ENCODE measurements around the gene LRRC8E. TPM values are rescaled to one million over a fixed set of nuclear protein-coding genes. Genes with fewer than 3 reads are reported as not detected.
A peak's percentile ranks its signal among the peaks of the same experiment; 100 is the strongest.
"Not testable (repeated sequence)": the region's sequence is repeated elsewhere in the genome, so short reads cannot be mapped to it uniquely, and the experiment has no call there.

The LRRC8E gene
- total RNA-seq, 1 experiment from 2014 or later, result 0.08 TPM

DNA sequence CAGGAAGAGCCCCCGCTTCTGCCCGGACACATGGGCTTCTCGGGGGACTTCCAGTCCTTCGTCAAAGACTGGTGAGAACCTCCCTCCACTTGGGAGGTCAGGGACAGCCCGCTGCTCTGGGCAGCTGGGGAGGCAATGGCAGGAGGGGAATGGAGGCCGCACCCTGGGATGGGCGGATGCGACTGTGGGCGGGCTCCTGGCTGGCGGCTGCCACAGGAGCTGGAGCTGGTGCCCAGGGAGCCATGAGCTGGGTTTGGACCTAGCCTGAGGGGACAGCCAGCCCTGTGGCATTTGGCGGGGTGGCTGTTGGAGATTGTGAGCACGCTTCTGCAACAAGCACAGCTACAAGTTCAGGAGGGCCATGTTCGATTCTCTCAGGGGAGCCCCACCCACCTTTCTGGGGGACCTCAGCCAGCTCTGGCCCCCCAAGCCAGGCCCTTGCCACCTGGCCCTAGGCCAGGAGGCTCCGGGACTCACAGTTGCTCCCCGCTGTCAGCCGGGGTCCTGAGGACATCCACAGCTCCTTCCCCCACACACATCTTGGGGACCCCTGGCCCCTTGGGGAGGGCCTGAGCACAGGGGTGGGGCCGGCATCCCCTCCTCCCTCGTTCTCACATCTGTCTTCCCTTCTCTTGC is 23.3 kb downstream of the LRRC8E start:
- no peak for DNase-seq (ENCODE audit: low read depth, low spot score)
- in situ Hi-C loops (cut with HindIII; ENCODE audit: low pct_unique_long_range_greater_than_20kb, low sequenced_read_pairs), result no loop called here

DNA sequence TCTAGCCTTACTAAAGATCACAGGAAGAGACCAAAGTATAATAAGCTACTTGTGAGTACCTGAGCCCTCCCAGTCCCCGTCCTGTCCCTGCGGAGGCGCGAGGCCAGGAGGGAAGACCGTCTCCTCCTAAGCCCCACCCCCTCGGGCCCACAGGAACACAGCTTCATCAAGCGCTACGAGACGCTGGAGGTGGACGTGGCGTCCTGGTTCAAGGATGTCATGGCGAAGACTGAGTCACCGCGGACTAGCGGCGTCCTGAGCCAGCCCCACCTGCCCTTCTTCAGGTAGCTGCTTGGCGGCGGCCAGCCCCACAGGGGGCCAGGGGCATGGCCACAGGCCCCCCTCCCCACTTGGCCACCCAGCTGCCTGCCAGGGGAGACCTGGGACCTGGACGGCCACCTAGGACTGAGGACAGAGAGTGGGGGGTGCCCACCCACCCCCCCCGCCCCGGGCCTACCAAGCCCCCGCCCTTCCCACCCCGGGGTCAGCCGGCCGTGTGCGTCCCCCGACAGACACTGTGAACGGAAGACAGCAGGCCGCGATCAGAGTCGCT is 23.9 kb downstream of the LRRC8E start:
- DNase-seq (ENCODE audit: low read depth, low spot score), result no peak
- in situ Hi-C loops (cut with HindIII; ENCODE audit: low pct_unique_long_range_greater_than_20kb, low sequenced_read_pairs), result no loop called here

DNA sequence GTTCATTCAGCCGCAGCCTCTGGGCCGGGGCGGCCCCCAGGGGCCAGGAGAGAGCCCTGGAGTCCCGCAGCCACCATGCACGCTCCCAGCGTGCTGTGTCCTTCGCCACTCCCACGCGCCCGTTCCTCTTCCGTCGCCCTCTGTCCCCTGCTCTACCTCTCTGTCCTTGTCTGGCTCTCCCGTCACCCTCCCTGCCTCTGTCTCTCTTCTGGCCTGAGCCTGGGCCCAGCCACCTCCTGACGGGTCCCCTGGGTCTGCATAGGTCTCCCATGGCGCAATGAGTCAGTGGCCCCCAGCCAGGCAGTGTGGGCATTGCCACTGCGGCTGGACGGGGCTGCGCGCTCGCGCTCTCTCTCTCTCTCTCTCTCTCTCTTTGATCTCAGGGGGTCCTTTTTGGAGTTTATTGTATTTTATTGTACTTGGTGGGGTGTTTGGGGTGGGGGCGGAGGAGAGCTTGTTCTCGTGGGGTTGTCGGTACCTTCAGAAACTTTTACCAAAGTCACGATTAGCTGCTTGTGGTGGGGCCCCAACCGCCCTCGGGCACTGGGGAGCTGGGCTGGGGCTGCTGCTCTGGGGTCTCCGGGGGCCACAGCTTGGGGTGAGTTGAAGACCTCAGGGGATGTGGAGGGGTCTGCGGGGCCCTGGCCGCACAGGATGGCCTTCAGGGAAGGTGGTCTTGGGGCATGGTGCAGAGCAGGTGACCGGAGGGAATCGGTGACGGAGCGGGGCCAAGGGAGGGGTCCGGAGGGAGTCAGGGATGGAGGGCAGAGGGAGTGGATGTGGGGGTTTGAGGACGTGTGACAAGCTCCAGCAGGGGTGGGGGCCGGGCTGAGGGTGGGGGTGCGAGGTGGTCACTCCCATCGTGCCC is 24.6 kb downstream of the LRRC8E start:
- no peak for DNase-seq (ENCODE audit: low read depth, low spot score)
- in situ Hi-C loops (cut with HindIII; ENCODE audit: low pct_unique_long_range_greater_than_20kb, low sequenced_read_pairs), result no loop called here

DNA sequence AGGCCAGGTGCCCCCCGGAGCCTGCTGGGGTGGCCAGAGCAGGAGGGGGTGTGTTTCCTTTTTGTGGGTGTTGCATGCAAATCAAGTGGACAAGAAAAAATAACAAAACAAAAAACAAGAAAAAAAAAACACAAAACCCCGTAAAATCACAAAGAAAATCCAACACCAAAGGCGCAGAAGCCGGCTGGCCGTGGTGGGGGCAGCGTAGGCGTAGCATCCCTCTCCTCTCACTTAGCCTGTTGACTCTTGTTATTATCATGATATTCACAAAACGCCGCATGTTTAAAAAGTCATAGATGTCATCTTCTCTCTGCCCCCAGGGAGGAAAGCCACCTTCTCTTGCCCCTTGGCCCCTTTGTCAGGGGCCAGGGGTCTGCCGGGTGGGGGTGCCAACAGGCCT is 25.3 kb downstream of the LRRC8E start:
- in situ Hi-C loops (cut with HindIII; ENCODE audit: low pct_unique_long_range_greater_than_20kb, low sequenced_read_pairs), result no loop called here
- no peak for DNase-seq (ENCODE audit: low read depth, low spot score)

DNA sequence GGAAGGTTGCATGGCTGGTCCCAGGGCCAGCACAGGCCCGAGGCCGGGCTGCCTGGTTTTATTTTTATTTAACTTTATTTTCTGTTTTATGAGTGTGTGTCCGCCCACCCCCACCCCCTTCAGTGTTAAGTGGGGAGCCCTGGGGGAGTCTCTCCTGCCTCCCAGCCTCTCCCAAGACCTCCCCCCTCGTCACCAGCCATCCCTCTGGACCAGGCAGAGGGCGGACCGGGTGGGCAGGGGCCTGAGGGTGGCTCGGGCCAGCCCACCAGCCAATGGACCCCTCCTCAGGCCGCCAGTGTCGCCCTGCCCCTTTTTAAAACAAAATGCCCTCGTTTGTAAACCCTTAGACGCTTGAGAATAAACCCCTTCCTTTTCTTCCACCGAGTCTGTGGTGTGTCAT is 25.8 kb downstream of the LRRC8E start:
- DNase-seq (ENCODE audit: low read depth, low spot score), result no peak
- in situ Hi-C loops (cut with HindIII; ENCODE audit: low pct_unique_long_range_greater_than_20kb, low sequenced_read_pairs), result no loop called here

DNA sequence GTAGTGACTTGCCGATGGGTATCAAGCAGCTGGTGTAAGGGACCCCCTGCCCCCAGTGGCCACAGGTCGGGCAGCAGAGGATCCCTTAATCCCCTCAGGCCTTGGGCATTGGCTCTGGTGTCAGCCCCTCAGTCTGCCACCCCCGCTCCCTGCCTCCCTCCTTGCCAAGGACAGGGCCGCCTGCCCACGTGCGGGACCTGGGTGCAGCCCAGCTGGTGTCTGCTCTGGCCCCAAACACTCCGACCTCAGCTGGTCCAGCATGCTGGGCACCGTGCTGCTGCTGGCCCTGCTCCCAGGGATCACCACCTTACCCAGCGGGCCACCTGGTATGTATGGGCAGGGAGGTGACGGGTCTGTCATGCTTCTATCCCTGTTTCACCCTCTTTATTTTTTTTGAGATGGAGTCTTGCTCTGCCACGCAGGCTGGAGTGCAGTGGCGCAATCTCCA is 26.3 kb downstream of the LRRC8E start, which contains the start of gene TGFBR3L:
Gene TGFBR3L, plus strand, starts transcription at position 233 of the 448 bp plus-strand sequence.
- in situ Hi-C loops (cut with HindIII; ENCODE audit: low pct_unique_long_range_greater_than_20kb, low sequenced_read_pairs), result no loop called here
- no peak for DNase-seq (ENCODE audit: low read depth, low spot score)

DNA sequence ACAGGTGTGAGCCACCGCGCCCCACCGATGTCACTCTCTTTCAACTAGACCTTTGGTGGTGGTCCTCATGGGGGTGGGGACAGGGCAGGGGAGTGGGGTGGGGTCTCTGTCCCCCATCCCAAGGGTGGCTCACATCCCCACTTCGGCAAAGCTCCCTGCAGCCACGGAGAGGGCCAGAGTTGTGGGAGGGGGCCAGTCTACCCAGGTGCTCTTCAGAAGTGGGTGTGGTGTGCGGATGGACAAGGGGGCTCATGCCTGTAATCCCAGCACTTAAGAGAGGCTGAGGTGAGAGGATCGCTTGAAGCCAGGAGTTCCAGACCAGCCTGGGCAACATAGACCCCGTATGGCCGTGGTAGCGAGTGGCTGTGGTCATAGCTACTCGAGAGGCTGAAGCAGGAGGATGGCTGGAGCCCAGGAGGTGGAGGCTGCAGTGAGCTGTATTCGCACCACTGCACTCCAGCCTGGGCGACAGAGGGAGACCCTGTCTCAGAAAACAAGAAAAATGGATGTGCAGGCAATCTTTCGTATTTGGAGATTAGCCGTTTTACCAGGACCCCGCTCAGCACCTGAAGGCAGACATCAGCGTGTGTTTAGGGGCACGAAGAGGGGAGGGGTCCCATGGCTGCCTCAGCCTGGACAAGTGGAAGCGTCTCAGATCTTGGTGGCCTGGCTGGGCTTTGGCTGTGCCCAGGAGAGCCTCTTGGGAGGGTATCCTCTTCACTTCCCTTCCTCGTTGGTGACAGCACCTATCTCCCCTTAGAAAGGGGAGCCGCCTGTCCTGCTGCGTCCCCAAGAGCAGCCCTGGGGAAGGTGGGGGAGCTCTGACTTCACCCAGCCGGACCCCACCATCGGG is 27.2 kb downstream of the LRRC8E start:
- in situ Hi-C loops (cut with HindIII; ENCODE audit: low pct_unique_long_range_greater_than_20kb, low sequenced_read_pairs), result no loop called here

DNA sequence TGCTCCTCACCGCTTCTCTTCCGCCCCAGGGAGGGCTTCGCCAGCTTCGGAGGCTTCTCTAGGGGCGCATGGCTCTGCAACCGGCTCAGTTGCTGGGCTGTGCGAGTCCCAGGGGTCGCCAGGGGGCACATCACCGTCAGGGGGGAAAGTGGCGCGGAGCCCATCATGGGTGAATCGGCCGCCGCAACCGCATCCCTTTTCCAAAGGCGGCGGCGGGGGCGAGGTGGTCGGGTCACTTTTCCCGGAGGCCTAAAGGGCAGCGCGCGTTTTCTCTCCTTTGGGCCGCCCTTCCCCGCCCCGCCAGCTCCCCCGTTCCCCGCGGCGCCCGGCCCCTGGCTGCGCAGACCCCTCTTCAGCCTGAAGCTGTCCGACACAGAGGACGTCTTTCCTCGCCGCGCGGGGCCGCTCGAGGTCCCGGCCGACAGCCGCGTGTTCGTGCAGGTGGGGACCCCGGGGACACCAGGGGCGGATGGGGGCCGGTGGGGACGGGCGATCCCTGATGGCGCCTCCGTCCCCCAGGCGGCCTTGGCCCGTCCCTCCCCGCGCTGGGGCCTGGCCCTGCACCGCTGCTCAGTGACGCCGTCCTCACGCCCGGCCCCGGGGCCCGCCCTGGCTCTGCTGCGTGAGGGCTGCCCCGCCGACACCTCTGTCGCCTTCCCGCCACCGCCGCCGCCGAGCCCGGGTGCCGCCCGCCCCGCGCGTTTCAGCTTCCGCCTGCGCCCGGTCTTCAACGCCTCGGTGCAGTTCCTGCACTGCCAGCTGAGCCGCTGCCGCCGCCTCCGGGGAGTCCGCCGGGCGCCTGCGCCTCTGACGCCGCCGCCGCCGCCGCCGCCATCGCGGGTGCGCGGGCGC is 28.0 kb downstream of the LRRC8E start:
- no peak for DNase-seq (ENCODE audit: low read depth, low spot score)
- in situ Hi-C loops (cut with HindIII; ENCODE audit: low pct_unique_long_range_greater_than_20kb, low sequenced_read_pairs), result no loop called here

More for the DNA sequence above, 27.2 kb downstream of the LRRC8E start:
- no peak for DNase-seq (ENCODE audit: low read depth, low spot score)

DNA sequence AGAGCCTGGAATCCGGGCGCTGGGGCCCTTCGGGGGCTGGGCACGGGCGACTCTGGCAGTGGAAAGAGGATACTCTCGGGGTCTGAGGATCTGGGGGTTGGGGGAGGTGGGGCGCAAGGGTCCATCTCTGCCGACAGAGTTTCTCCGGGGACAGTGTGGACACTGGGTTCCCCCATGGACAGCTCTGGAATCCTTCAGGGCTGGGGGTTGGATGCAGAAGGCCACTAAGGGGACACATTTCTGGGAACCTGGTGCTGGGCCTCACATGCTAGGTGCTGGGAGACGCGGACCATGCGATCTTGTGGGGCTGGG is 28.6 kb downstream of the LRRC8E start:
- DNase-seq (ENCODE audit: low read depth, low spot score), result no peak
- in situ Hi-C loops (cut with HindIII; ENCODE audit: low pct_unique_long_range_greater_than_20kb, low sequenced_read_pairs), result no loop called here

DNA sequence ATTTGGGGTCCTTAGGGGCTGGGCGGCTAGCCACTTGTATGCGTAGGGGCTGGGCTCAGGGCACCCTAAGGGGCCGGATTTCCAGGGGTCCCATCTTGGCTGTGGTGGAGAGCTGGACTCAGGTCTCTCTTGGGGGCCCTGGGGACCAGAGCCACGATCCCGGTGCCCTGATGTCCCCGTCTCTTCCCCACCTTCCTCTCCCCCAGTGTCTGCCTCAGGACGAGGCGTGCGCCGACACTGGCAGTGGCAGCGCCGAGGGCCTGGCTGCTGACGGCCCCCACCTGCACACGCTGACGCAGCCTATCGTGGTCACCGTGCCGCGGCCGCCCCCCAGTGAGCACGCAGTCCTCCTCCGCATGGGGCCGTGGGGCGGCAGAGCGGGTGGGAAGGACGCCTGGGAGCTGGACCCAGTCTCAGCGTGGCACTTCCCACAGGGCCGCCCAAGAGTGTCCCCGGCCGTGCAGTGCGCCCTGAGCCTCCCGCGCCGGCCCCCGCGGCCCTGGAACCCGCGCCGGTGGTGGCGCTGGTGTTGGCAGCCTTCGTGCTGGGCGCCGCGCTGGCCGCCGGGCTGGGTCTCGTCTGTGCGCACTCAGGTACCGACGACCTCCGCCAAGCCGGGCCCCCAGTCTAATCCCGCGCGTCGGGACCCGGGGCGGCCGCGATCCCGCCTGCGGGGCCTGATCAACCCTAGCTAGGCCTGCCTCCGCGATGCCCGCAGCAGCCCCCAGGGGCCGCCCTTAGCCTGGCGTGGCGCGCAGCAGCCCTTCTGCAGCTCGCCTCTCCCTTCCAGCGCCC is 29.2 kb downstream of the LRRC8E start:
- no peak for DNase-seq (ENCODE audit: low read depth, low spot score)
- in situ Hi-C loops (cut with HindIII; ENCODE audit: low pct_unique_long_range_greater_than_20kb, low sequenced_read_pairs), result no loop called here

DNA sequence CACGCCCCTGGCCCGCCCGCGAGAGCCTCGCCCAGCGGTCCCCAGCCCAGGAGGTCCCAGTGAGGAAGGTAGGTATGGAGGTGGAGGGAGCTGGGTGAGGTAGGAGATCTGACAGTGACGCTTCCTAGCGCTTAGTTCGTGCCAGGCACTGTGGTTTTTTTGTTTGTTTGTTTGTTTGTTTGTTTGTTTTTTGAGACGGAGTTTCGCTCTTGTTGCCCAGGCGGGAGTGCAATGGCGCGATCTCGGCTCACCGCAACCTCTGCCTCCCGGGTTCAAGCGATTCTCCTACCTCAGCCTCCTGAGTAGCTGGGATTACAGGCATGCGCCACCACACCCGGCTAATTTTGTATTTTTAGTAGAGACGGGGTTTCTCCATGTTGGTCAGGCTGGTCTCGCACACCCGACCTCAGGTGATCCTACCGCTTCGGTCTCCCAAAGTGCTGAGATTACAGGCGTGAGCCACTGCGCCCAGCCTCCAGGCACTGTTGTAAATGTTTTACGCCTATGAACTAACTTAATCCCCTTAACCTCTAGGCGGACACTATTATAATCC is 29.8 kb downstream of the LRRC8E start:
- in situ Hi-C loops (cut with HindIII; ENCODE audit: low pct_unique_long_range_greater_than_20kb, low sequenced_read_pairs); DNase-seq (ENCODE audit: low read depth, low spot score): not testable (repeated sequence)

DNA sequence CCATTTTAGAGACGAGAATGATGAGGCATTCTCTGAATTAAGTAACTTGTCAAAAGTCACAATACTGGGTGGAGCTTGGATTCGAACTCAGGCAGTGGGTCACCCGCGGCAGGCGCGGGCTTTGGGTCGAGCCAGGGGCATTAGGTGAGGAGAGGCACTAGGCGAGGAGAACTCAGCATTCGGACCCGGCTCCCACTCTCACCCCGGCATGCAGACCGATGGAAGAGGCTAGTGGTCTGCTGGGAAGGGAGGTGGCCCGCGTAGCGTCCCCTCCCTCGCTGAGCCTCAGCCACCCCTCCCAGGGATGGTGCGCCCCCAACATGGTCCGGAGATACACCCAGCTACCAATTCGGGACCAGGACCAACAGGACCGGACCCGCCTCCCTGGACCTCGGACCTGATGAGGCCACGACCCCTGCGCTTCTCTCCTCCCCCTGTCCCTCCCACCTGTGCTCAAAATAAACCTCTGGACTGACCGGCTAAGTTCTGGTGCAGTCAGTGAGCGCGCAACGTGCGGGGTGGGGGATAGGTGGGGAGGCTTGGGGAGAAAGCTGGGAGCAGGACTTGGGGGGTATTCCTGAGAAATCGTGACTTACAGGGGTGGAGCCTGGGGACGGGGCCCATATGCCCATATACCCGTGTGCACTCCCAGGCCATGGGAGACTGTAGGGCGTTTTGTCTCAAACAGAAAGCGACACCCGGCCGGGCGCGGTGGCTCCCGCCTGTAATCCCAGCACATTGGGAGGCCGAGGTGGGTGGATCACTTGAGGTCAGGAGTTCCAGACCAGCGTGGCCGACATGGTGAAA is 30.5 kb downstream of the LRRC8E start:
- no peak for DNase-seq (ENCODE audit: low read depth, low spot score)
- in situ Hi-C loops (cut with HindIII; ENCODE audit: low pct_unique_long_range_greater_than_20kb, low sequenced_read_pairs), result no loop called here

DNA sequence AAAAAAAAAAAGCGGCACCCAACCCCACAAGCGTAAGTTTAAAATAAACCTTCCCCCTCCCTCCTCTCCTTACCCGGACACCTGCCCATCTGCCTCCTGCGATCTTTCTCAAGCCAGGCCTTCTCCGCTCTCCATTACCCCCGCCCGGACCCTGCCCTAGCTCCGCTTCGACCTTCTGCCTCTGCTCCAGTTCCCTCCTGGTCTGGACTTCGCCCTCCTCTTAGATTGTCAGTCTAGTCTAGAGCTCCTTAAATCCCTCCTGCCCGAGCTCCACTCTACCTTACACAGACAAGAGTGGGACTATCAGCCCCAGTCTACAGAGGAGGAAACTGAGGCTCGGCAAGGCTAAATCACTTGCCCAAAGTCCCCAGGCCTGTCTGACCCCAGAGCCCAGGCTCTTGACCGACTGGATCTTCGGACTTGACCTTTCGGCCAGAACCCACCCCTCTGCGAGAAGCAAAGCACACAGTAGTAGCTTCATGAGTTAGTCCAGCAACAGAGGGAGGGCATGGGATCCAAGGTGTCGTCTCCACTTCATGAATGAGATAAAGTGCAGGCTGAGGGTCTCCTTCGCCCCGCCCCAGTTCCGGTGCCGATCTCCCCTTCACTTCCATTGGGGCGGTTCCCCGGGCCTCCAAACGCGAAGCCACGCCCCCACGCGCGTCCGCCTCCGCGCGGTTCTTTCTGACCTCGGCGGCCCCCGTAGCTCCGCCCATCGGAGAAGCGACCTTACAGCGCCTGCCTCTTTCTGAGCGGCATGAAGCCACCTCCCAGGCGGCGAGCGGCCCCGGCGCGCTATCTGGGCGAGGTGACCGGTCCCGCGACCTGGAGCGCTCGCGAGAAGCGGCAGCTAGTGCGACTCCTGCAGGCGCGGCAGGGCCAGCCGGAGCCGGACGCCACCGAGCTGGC is 31.6 kb downstream of the LRRC8E start, which contains the start of gene SNAPC2:
Gene SNAPC2, plus strand, starts transcription at position 729 of the 909 bp plus-strand sequence. Its CDS starts 29 bp downstream, at position 758.
- in situ Hi-C loops (cut with HindIII; ENCODE audit: low pct_unique_long_range_greater_than_20kb, low sequenced_read_pairs), result no loop called here
- DNase-seq (ENCODE audit: low read depth, low spot score), result peak; percentile 88

DNA sequence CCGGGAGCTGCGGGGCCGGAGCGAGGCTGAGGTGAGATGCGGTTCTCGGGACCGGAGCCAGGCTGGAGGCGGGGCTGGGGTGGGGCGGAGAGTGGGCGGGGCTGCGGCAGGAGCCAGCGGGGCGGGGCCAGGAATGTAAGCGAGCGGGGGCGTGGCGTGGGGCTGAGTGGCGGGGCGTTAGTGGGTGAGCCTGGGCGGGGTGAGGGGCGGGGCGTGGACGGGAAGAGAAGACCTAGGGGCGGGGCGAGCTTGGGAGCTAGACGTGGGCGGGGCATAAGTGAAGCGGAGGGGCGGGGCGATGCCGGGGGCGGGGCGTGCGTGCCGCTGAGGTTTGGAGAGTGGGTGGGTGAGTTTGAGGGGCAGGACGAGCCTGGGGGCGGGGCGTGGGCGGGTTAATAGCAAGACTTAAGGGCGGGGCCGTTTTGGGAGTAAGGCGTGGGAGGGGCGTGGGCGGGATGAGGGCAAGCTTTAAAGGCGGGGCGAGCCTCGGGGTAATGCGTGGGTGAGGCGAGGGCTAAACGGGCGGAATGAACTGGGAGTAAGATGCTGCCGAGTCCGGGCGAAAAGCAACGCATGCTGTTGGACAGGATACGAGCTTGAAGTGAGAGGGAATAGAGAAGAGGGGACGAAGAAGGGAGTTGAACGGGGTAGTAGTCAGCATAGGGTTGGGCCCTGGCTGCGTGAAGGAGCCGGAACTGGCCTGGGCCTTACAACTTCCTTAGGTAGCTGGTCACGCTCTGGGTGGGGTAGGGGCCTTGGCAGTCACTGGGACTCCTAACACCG is 32.4 kb downstream of the LRRC8E start:
- in situ Hi-C loops (cut with HindIII; ENCODE audit: low pct_unique_long_range_greater_than_20kb, low sequenced_read_pairs), result no loop called here

More for the DNA sequence above, 32.4 kb downstream of the LRRC8E start:
- peak; percentile 93 for DNase-seq (ENCODE audit: low read depth, low spot score)
